CD4-positive, alpha-beta T cell (primary cell): ENCODE measurements around the gene ARHGEF25. TPM values are rescaled to one million over a fixed set of nuclear protein-coding genes. Genes with fewer than 3 reads are reported as not detected.
"Not testable (repeated sequence)": the region's sequence is repeated elsewhere in the genome, so short reads cannot be mapped to it uniquely, and the experiment has no call there.

Experiments
- ATAC-seq: fragments of 200-7000 bp; cut with Tn5 transposase; one replicate; pipeline ENCODE4 v1.10.0; 2022; ENCODE audit warnings: mild to moderate bottlenecking; ENCODE audit not compliant: poor library complexity
- CTCF ChIA-PET: fragments of 350-600 bp; sonication (Branson Sonifier 250); formaldehyde crosslinking; loops from one replicate; lab custom pipeline; 2021; ENCODE audit warnings: antibody characterized with exemption, inconsistent platforms; lab: Charles Lee
- POLR2A ChIA-PET: fragments of 350-600 bp; sonication (Branson Sonifier 250); formaldehyde crosslinking; loops from one replicate; lab custom pipeline; 2021; ENCODE audit warnings: antibody characterized with exemption, inconsistent platforms; lab: Charles Lee
- DNase-seq, 14 experiments: peaks; one replicate each; pipeline ENCODE4 v3.0.0-alpha.2; 2013 to 2020; ENCODE audit warnings: mixed read lengths in 2 of 14
- H3K27ac ChIP-seq, 2 donors: one replicate each; pipeline versions ENCODE4 v1.5.1 to v1.7.0; 2013; ENCODE audit warnings: low read length in 2 of 2, low read depth in 1 of 2, mild to moderate bottlenecking in 1 of 2
- H3K27me3 ChIP-seq, 2 experiments: 1 replicate in 1 of 2; 2 replicates in 1 of 2; pipeline versions ENCODE4 v1.6.1 to v1.7.0; 2013; ENCODE audit warnings: low read length in 2 of 2, control low read depth in 1 of 2, mild to moderate bottlenecking in 1 of 2, moderate library complexity in 1 of 2; ENCODE audit not compliant: insufficient read depth in 2 of 2, control insufficient read depth in 1 of 2
- H3K36me3 ChIP-seq: one replicate; pipeline ENCODE4 v1.6.1; 2013; ENCODE audit warnings: low read length, control low read depth; ENCODE audit not compliant: insufficient read depth
- H3K4me1 ChIP-seq: one replicate; pipeline ENCODE4 v1.6.1; 2013; ENCODE audit warnings: low read length, control low read depth; ENCODE audit not compliant: insufficient read depth
- H3K4me3 ChIP-seq: one replicate; pipeline ENCODE4 v1.5.1; 2013; ENCODE audit warnings: mild to moderate bottlenecking, low read length, moderate library complexity
- H3K9me3 ChIP-seq, 2 experiments: 1 replicate in 1 of 2; 2 replicates in 1 of 2; pipeline versions ENCODE4 v1.6.1 to v1.7.0; 2013; ENCODE audit warnings: low read length in 2 of 2, mild to moderate bottlenecking in 2 of 2, control low read depth in 1 of 2, moderate library complexity in 1 of 2; ENCODE audit not compliant: control insufficient read depth in 1 of 2, insufficient read depth in 1 of 2
- H3K27ac Mint-ChIP-seq: one replicate; pipeline ENCODE4 v1.8.0; 2020; ENCODE audit warnings: mixed read lengths
- H3K27me3 Mint-ChIP-seq: one replicate; pipeline ENCODE4 v1.8.0; 2021; ENCODE audit warnings: mixed read lengths
- H3K36me3 Mint-ChIP-seq: one replicate; pipeline ENCODE4 v1.8.0; 2021; ENCODE audit warnings: low read depth, mixed read lengths
- H3K4me1 Mint-ChIP-seq: one replicate; pipeline ENCODE4 v1.8.0; 2021; ENCODE audit warnings: low read depth, mixed read lengths
- H3K4me3 Mint-ChIP-seq: one replicate; pipeline ENCODE4 v1.8.0; 2020; ENCODE audit warnings: mild to moderate bottlenecking, mixed read lengths
- H3K9me3 Mint-ChIP-seq: one replicate; pipeline ENCODE4 v1.8.0; 2020; ENCODE audit warnings: mixed read lengths
- CTCF ChIP-seq: fragments of 200-600 bp; IDR thresholded peaks from one replicate; pipeline ENCODE4 v1.8.0; 2022; ENCODE audit warnings: antibody characterized with exemption, mild to moderate bottlenecking
- intact Hi-C, 2 experiments: fragments of 100-400 bp; cut with DNase I in 1 of 2; cut with micrococcal nuclease in 1 of 2; formaldehyde crosslinking; loops; one replicate each; pipeline versions ENCODE4 v1.15.1 to v1.9.0; 2023 to 2025; cut with DNase I, micrococcal nuclease
- total RNA-seq, 174 experiments: library from RNA in 2 of 174; stranded (reverse) in 2 of 174; gene quantifications; one replicate each; pipeline ENCODE4 v1.2.3 and lab custom pipeline; 2021 to 2026

The ARHGEF25 gene
- total RNA-seq, 2 experiments from 2014 or later, result 0.25 to 0.27 TPM

DNA sequence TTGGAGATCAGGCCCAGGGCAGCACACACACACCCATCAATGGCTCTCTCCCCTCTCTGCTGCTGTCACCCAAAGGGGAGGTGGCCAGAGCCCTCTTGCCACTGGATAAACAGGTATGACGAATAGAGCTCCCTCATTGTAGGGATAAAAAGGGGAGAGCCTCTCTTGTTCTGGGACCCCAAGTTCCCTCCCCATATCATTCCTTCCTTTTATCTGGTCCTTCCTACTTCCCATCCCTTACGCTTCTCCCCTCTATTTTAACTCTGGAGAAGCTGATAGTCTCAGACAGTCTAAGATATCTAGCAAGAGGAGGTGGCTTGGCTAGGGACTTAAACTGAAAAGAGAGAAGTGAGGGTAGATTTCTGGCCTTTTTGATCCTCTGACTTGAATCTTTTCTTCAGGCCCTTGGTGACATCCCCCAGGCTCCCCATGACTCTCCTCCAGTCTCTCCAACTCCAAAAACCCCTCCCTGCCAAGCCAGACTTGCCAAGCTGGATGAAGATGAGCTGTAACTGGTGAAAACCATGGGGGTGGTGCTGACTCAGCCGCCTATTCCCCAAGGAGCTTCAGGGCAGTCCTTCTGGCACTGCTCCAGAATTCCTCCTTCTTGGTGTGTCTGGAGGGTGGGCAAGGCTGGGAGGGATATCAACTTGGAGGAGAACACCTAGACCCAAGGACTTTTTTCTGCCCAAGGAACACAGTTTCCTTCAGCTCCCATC is 5.3 kb downstream of the ARHGEF25 start:
- DNase-seq (no peak), ATAC-seq (no peak)
- Mint-ChIP-seq H3K9me3 (no peaks in the 10 kb centered on the region), H3K4me3 (peak overlapping the region; percentile 11), H3K4me1 (peaks cover 32% of the 10 kb centered on the region), H3K27me3 (peaks cover 96% of the 10 kb centered on the region), H3K36me3 (no peaks in the 10 kb centered on the region), H3K27ac (no peak overlapping the region)
- H3K9me3 ChIP-seq, result peaks cover 0 to 11% of the 10 kb centered on the region in 2 experiments
- intact Hi-C loops, result no loop called here
- ChIA-PET CTCF (interaction anchor here (2.0 kb wide), 1 partner anchor 33 kb away, joined by 12 read pairs; no protein-coding TSS in a partner anchor), POLR2A (no interaction called here)
- no peak overlapping the region for H3K4me3 ChIP-seq
- H3K27ac ChIP-seq, result no peak overlapping the region
- H3K36me3 ChIP-seq, result no peaks in the 10 kb centered on the region
- peaks cover 29% of the 10 kb centered on the region for H3K4me1 ChIP-seq
- peaks cover 55 to 74% of the 10 kb centered on the region in 2 experiments for H3K27me3 ChIP-seq
- no peak for TF ChIP-seq CTCF

- Histone ChIP-seq H3K27ac (no peak overlapping the region), H3K27me3 (peaks cover 61 to 75% of the 10 kb centered on the region in 2 experiments), H3K9me3 (peaks cover 0 to 12% of the 10 kb centered on the region in 2 experiments), H3K4me3 (no peak overlapping the region), H3K36me3 (no peaks in the 10 kb centered on the region), H3K4me1 (peaks cover 33% of the 10 kb centered on the region)
- no peak for TF ChIP-seq CTCF
- H3K4me1 Mint-ChIP-seq, result peaks cover 33% of the 10 kb centered on the region
- H3K9me3 Mint-ChIP-seq, result no peaks in the 10 kb centered on the region
- POLR2A ChIA-PET, result no interaction called here
- H3K36me3 Mint-ChIP-seq, result no peaks in the 10 kb centered on the region
- H3K27ac Mint-ChIP-seq, result no peak overlapping the region
- no peak overlapping the region for H3K4me3 Mint-ChIP-seq
- no peak for DNase-seq
- H3K27me3 Mint-ChIP-seq, result peaks cover 99% of the 10 kb centered on the region
- intact Hi-C loops, result no loop called here
- CTCF ChIA-PET, result interaction anchor here (3.6 kb wide), 1 partner anchor 35 kb away, joined by 36 read pairs; no protein-coding TSS in a partner anchor
- ATAC-seq, result no peak
Measured at GRCh38 chr12:57617942-57618341, 6.7 kb downstream of the ARHGEF25 start.

GRCh38 chr12:57618431-57618830 is 7.2 kb downstream of the ARHGEF25 start:
- ATAC-seq, H3K4me3 Mint-ChIP-seq, DNase-seq, H3K27ac Mint-ChIP-seq, intact Hi-C loops, H3K9me3 Mint-ChIP-seq, H3K4me3 ChIP-seq, POLR2A ChIA-PET, H3K36me3 Mint-ChIP-seq, H3K36me3 ChIP-seq, H3K27ac ChIP-seq: not testable (repeated sequence)
- Histone ChIP-seq H3K4me1 (peaks cover 33% of the 10 kb centered on the region), H3K9me3 (peaks cover 0 to 12% of the 10 kb centered on the region in 2 experiments), H3K27me3 (peaks cover 64 to 75% of the 10 kb centered on the region in 2 experiments)
- CTCF ChIA-PET, result interaction anchor here (3.6 kb wide), 1 partner anchor 36 kb away, joined by 36 read pairs; no protein-coding TSS in a partner anchor
- Mint-ChIP-seq H3K4me1 (peaks cover 33% of the 10 kb centered on the region), H3K27me3 (peaks cover 99% of the 10 kb centered on the region)
